GM23338 (cell line): ENCODE data around the gene NOSIP. TPM values are rescaled to one million over a fixed set of nuclear protein-coding genes. Genes with fewer than 3 reads are reported as not detected.

Experiments
- ATAC-seq: fragments of 200-7000 bp; cut with Tn5 transposase; 3 replicates; pipeline ENCODE4 v1.9.1; 2020
- DNase-seq: peaks from one replicate; pipeline ENCODE4 v3.0.0-alpha.2; 2015; ENCODE audit warnings: low spot score
- H2AFZ ChIP-seq: fragments of 200-600 bp; sonication (generic); 2 replicates; pipeline ENCODE4 v1.8.0; 2016; ENCODE audit warnings: antibody characterized with exemption, mild to moderate bottlenecking, moderate library complexity
- H3F3A ChIP-seq: fragments of 200-600 bp; sonication (generic); replicated peaks from 2 replicates; pipeline ENCODE4 v1.8.0; 2017; ENCODE audit warnings: antibody characterized with exemption, mixed run types, low read depth
- H3K27ac ChIP-seq: fragments of 200-600 bp; sonication (generic); 2 replicates; pipeline ENCODE4 v1.6.1; 2016; ENCODE audit warnings: low read depth
- H3K27me3 ChIP-seq: fragments of 200-600 bp; sonication (generic); 2 replicates; pipeline ENCODE4 v1.8.0; 2016; ENCODE audit warnings: mild to moderate bottlenecking, mixed run types, moderate library complexity; ENCODE audit not compliant: insufficient read depth
- H3K36me3 ChIP-seq: fragments of 200-600 bp; sonication (generic); 2 replicates; pipeline ENCODE4 v1.8.0; 2016; ENCODE audit warnings: mild to moderate bottlenecking; ENCODE audit not compliant: insufficient read depth
- H3K4me1 ChIP-seq: fragments of 200-600 bp; sonication (generic); 2 replicates; pipeline ENCODE4 v1.8.0; 2016; ENCODE audit warnings: mild to moderate bottlenecking, moderate library complexity; ENCODE audit not compliant: insufficient read depth
- H3K4me2 ChIP-seq: fragments of 200-600 bp; sonication (generic); 2 replicates; pipeline ENCODE4 v1.7.1; 2017; ENCODE audit warnings: mixed run types
- H3K4me3 ChIP-seq: fragments of 200-600 bp; sonication (generic); 2 replicates; pipeline ENCODE4 v1.6.1; 2016; ENCODE audit warnings: mixed run types
- H3K79me2 ChIP-seq: fragments of 200-600 bp; sonication (generic); replicated peaks from 2 replicates; pipeline ENCODE4 v1.8.0; 2017; ENCODE audit warnings: mild to moderate bottlenecking; ENCODE audit not compliant: insufficient read depth
- H3K9me2 ChIP-seq: fragments of 200-600 bp; sonication (generic); 2 replicates; pipeline ENCODE4 v1.8.0; 2017; ENCODE audit not compliant: insufficient read depth
- H4K20me1 ChIP-seq: fragments of 200-600 bp; sonication (generic); replicated peaks from 2 replicates; pipeline ENCODE4 v1.8.0; 2017; ENCODE audit warnings: mild to moderate bottlenecking; ENCODE audit not compliant: insufficient read depth
- H3K27ac Mint-ChIP-seq: 2 replicates; pipeline ENCODE4 v1.8.0; 2020; ENCODE audit warnings: inconsistent platforms, mild to moderate bottlenecking, moderate library complexity, mixed read lengths
- H3K27me3 Mint-ChIP-seq: 3 replicates; pipeline ENCODE4 v1.8.0; 2022; ENCODE audit warnings: low read depth, mild to moderate bottlenecking, moderate library complexity, mixed read lengths, inconsistent platforms; ENCODE audit not compliant: insufficient read depth, poor library complexity
- H3K36me3 Mint-ChIP-seq: 3 replicates; pipeline ENCODE4 v1.8.0; 2021; ENCODE audit warnings: low read depth, mild to moderate bottlenecking, inconsistent platforms, moderate library complexity, mixed read lengths
- H3K4me1 Mint-ChIP-seq: 3 replicates; pipeline ENCODE4 v1.8.0; 2020; ENCODE audit warnings: mild to moderate bottlenecking, inconsistent platforms, mixed read lengths
- H3K4me3 Mint-ChIP-seq: 3 replicates; pipeline ENCODE4 v1.8.0; 2021; ENCODE audit warnings: moderate library complexity, mild to moderate bottlenecking, inconsistent platforms, mixed read lengths
- H3K9me3 Mint-ChIP-seq: 3 replicates; pipeline ENCODE4 v1.8.0; 2020; ENCODE audit warnings: moderate library complexity, mild to moderate bottlenecking, inconsistent platforms, mixed read lengths
- CREB1 ChIP-seq: fragments of 250-450 bp; sonication (Bioruptor Pico); IDR thresholded peaks from 2 replicates; pipeline ENCODE4 v1.5.0; 2020; ENCODE audit warnings: low read depth, mild to moderate bottlenecking, moderate library complexity
- EZH2 ChIP-seq: fragments of 200-600 bp; sonication (generic); IDR thresholded peaks from one replicate; pipeline ENCODE4 v1.8.0; 2017; ENCODE audit warnings: antibody characterized with exemption, mild to moderate bottlenecking, low read depth; ENCODE audit not compliant: unreplicated experiment
- EZH2phosphoT487 ChIP-seq: fragments of 200-600 bp; sonication (generic); IDR thresholded peaks from one replicate; pipeline ENCODE4 v1.8.1; 2018; ENCODE audit warnings: antibody characterized with exemption; ENCODE audit not compliant: unreplicated experiment
- JUNB ChIP-seq: IDR thresholded peaks from one replicate; pipeline ENCODE4 v1.6.1; 2016; ENCODE audit warnings: antibody characterized with exemption; ENCODE audit not compliant: unreplicated experiment
- NANOG ChIP-seq: IDR thresholded peaks from 2 replicates; pipeline ENCODE4 v1.6.1; 2016; ENCODE audit warnings: antibody characterized with exemption, borderline replicate concordance
- POLR2AphosphoS5 ChIP-seq: IDR thresholded peaks from 2 replicates; pipeline ENCODE4 v1.6.1; 2016; ENCODE audit warnings: antibody characterized with exemption, low read depth
- STAT1 ChIP-seq: IDR thresholded peaks from one replicate; pipeline ENCODE4 v1.6.1; 2016; ENCODE audit warnings: antibody characterized with exemption; ENCODE audit not compliant: unreplicated experiment
- ZNF114 ChIP-seq: fragments of 250-450 bp; sonication (Bioruptor Pico); IDR thresholded peaks from 2 replicates; pipeline ENCODE4 v1.5.0; 2020; ENCODE audit warnings: mild to moderate bottlenecking, moderate library complexity
- ZNF331 ChIP-seq: fragments of 250-450 bp; sonication (Bioruptor Pico); IDR thresholded peaks from 2 replicates; pipeline ENCODE4 v1.5.0; 2020; ENCODE audit warnings: low read depth, mild to moderate bottlenecking, moderate library complexity
- polyA plus RNA-seq: library from polyadenylated mRNA; unstranded; fragments of >200 nt; fragmentation: Nextera tagmentation; extraction: Ambion mirVana; gene quantifications from 2 replicates; pipeline ENCODE4 v1.2.1, GENCODE V29; 2016
- total RNA-seq: library from RNA; depleted of rRNA; stranded (reverse); fragments of >200 nt; shearing (Covaris generic); gene quantifications from 2 replicates; pipeline ENCODE4 v1.2.3, GENCODE V29; 2014
- TF ChIP-seq, protein P1 (sequence below): fragments of 250-450 bp; sonication (Bioruptor Pico); IDR thresholded peaks from 2 replicates; pipeline ENCODE4 v1.5.0; 2020; ENCODE audit warnings: mild to moderate bottlenecking, moderate library complexity
- TF ChIP-seq, protein P2 (sequence below): IDR thresholded peaks from 2 replicates; pipeline ENCODE4 v1.6.1; 2016; ENCODE audit warnings: antibody characterized with exemption
- TF ChIP-seq, protein P3 (sequence below), 2 experiments: fragments of 200-600 bp in 1 of 2; sonication (generic) in 1 of 2; conservative IDR thresholded peaks; 2 replicates each; pipeline versions ENCODE4 v1.5.1 to v1.6.1; 2016 to 2017; ENCODE audit warnings: antibody characterized with exemption in 2 of 2, low read depth in 2 of 2, mild to moderate bottlenecking in 2 of 2, moderate library complexity in 1 of 2
- TF ChIP-seq, protein P4 (sequence below): IDR thresholded peaks from one replicate; pipeline ENCODE4 v1.6.1; 2018; ENCODE audit warnings: antibody characterized with exemption; ENCODE audit not compliant: unreplicated experiment

NOSIP gene
- total and polyA plus RNA-seq, 2 experiments from 2014 or later, result 88.5 to 143 TPM

DNA sequence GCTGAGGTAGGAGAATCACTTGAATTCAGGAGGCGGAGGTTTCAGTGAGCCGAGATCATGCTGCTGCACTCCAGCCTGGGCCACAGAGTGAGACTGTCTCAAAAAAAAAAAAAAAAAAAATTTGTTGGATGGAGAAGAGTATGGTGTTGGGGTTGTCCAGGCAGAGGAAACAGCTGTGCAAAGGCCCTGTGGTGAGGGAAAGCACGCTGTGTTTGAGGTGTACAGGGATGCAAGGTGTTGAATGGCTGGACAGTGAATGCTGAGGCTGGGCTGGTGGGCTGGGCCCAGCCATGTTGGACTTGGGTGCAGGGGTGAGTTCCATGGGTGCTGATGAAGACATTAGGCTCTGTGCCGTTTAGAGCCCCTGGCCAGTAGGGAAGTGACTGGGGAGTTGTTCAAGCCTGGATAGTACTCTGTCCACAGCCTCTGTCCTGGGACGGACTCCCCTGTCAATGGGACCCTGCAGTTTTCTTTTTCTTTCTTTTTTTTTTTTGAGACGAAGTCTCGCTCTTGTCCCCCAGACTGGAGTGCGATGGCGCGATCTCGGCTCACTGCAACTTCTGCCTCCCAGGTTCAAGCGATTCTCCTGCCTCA lies 29.2 kb upstream of the NOSIP start:
- no peaks in the 10 kb centered on the region for H3K4me1 Mint-ChIP-seq
- H3K27me3 ChIP-seq, result no peaks in the 10 kb centered on the region
- H3K4me3 Mint-ChIP-seq, result no peak overlapping the region
- H3K27me3 Mint-ChIP-seq, result peaks cover 14% of the 10 kb centered on the region
- H3K36me3 Mint-ChIP-seq, result peaks cover 72% of the 10 kb centered on the region
- no peak overlapping the region for H3K4me3 ChIP-seq
- no peaks in the 10 kb centered on the region; the same call in 1 of the 2 replicates for H3K4me1 ChIP-seq
- H3K9me2 ChIP-seq, result no peaks in the 10 kb centered on the region
- H3F3A ChIP-seq, result peaks cover 20% of the 10 kb centered on the region; the same call in 1 of the 2 replicates
- no peak overlapping the region for H2AFZ ChIP-seq
- peaks cover 91% of the 10 kb centered on the region for H3K79me2 ChIP-seq
- H4K20me1 ChIP-seq, result peaks cover 49% of the 10 kb centered on the region
- H3K27ac ChIP-seq, result no peak overlapping the region
- H3K4me2 ChIP-seq, result no peak overlapping the region
- TF ChIP-seq NANOG (no peak), EZH2 (no peak), JUNB (no peak), EZH2phosphoT487 (no peak), ZNF114 (no peak), CREB1 (CRISPR knock-in tag) (no peak), STAT1 (no peak), ZNF331 (CRISPR knock-in tag) (no peak), POLR2AphosphoS5 (no peak)
- TF ChIP-seq, protein P1, sequence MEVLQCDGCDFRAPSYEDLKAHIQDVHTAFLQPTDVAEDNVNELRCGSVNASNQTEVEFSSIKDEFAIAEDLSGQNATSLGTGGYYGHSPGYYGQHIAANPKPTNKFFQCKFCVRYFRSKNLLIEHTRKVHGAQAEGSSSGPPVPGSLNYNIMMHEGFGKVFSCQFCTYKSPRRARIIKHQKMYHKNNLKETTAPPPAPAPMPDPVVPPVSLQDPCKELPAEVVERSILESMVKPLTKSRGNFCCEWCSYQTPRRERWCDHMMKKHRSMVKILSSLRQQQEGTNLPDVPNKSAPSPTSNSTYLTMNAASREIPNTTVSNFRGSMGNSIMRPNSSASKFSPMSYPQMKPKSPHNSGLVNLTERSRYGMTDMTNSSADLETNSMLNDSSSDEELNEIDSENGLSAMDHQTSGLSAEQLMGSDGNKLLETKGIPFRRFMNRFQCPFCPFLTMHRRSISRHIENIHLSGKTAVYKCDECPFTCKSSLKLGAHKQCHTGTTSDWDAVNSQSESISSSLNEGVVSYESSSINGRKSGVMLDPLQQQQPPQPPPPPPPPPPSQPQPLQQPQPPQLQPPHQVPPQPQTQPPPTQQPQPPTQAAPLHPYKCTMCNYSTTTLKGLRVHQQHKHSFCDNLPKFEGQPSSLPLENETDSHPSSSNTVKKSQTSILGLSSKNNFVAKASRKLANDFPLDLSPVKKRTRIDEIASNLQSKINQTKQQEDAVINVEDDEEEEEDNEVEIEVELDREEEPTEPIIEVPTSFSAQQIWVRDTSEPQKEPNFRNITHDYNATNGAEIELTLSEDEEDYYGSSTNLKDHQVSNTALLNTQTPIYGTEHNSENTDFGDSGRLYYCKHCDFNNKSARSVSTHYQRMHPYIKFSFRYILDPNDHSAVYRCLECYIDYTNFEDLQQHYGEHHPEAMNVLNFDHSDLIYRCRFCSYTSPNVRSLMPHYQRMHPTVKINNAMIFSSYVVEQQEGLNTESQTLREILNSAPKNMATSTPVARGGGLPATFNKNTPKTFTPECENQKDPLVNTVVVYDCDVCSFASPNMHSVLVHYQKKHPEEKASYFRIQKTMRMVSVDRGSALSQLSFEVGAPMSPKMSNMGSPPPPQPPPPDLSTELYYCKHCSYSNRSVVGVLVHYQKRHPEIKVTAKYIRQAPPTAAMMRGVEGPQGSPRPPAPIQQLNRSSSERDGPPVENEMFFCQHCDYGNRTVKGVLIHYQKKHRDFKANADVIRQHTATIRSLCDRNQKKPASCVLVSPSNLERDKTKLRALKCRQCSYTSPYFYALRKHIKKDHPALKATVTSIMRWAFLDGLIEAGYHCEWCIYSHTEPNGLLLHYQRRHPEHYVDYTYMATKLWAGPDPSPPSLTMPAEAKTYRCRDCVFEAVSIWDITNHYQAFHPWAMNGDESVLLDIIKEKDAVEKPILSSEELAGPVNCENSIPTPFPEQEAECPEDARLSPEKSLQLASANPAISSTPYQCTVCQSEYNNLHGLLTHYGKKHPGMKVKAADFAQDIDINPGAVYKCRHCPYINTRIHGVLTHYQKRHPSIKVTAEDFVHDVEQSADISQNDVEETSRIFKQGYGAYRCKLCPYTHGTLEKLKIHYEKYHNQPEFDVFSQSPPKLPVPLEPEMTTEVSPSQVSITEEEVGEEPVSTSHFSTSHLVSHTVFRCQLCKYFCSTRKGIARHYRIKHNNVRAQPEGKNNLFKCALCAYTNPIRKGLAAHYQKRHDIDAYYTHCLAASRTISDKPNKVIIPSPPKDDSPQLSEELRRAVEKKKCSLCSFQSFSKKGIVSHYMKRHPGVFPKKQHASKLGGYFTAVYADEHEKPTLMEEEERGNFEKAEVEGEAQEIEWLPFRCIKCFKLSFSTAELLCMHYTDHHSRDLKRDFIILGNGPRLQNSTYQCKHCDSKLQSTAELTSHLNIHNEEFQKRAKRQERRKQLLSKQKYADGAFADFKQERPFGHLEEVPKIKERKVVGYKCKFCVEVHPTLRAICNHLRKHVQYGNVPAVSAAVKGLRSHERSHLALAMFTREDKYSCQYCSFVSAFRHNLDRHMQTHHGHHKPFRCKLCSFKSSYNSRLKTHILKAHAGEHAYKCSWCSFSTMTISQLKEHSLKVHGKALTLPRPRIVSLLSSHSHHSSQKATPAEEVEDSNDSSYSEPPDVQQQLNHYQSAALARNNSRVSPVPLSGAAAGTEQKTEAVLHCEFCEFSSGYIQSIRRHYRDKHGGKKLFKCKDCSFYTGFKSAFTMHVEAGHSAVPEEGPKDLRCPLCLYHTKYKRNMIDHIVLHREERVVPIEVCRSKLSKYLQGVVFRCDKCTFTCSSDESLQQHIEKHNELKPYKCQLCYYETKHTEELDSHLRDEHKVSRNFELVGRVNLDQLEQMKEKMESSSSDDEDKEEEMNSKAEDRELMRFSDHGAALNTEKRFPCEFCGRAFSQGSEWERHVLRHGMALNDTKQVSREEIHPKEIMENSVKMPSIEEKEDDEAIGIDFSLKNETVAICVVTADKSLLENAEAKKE, result no peak
- TF ChIP-seq, protein P2, sequence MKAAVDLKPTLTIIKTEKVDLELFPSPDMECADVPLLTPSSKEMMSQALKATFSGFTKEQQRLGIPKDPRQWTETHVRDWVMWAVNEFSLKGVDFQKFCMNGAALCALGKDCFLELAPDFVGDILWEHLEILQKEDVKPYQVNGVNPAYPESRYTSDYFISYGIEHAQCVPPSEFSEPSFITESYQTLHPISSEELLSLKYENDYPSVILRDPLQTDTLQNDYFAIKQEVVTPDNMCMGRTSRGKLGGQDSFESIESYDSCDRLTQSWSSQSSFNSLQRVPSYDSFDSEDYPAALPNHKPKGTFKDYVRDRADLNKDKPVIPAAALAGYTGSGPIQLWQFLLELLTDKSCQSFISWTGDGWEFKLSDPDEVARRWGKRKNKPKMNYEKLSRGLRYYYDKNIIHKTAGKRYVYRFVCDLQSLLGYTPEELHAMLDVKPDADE, result no peak
- TF ChIP-seq, protein P3, sequence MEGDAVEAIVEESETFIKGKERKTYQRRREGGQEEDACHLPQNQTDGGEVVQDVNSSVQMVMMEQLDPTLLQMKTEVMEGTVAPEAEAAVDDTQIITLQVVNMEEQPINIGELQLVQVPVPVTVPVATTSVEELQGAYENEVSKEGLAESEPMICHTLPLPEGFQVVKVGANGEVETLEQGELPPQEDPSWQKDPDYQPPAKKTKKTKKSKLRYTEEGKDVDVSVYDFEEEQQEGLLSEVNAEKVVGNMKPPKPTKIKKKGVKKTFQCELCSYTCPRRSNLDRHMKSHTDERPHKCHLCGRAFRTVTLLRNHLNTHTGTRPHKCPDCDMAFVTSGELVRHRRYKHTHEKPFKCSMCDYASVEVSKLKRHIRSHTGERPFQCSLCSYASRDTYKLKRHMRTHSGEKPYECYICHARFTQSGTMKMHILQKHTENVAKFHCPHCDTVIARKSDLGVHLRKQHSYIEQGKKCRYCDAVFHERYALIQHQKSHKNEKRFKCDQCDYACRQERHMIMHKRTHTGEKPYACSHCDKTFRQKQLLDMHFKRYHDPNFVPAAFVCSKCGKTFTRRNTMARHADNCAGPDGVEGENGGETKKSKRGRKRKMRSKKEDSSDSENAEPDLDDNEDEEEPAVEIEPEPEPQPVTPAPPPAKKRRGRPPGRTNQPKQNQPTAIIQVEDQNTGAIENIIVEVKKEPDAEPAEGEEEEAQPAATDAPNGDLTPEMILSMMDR (conservative IDR thresholded peaks at IDR 0.05; ENCODE audit: low read depth in 2 of 2), result no peak
- TF ChIP-seq, protein P4, sequence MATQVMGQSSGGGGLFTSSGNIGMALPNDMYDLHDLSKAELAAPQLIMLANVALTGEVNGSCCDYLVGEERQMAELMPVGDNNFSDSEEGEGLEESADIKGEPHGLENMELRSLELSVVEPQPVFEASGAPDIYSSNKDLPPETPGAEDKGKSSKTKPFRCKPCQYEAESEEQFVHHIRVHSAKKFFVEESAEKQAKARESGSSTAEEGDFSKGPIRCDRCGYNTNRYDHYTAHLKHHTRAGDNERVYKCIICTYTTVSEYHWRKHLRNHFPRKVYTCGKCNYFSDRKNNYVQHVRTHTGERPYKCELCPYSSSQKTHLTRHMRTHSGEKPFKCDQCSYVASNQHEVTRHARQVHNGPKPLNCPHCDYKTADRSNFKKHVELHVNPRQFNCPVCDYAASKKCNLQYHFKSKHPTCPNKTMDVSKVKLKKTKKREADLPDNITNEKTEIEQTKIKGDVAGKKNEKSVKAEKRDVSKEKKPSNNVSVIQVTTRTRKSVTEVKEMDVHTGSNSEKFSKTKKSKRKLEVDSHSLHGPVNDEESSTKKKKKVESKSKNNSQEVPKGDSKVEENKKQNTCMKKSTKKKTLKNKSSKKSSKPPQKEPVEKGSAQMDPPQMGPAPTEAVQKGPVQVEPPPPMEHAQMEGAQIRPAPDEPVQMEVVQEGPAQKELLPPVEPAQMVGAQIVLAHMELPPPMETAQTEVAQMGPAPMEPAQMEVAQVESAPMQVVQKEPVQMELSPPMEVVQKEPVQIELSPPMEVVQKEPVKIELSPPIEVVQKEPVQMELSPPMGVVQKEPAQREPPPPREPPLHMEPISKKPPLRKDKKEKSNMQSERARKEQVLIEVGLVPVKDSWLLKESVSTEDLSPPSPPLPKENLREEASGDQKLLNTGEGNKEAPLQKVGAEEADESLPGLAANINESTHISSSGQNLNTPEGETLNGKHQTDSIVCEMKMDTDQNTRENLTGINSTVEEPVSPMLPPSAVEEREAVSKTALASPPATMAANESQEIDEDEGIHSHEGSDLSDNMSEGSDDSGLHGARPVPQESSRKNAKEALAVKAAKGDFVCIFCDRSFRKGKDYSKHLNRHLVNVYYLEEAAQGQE, result no peak
- H3K27ac Mint-ChIP-seq, result no peak overlapping the region
- H3K36me3 ChIP-seq, result peaks cover 13% of the 10 kb centered on the region
- ATAC-seq (no peak), DNase-seq (no peak)
- H3K9me3 Mint-ChIP-seq, result no peaks in the 10 kb centered on the region
